GM13977 (cell line): ENCODE results near the gene TDG.

Source experiments
- DNase-seq: peaks from one replicate; pipeline ENCODE4 v3.0.0; 2012; ENCODE audit warnings: low spot score
- CTCF ChIP-seq: IDR thresholded peaks from 2 replicates; pipeline ENCODE4 v1.5.1; 2012; ENCODE audit warnings: mild to moderate bottlenecking, control low read depth; ENCODE audit not compliant: insufficient read depth; ENCODE audit errors: extremely low read depth, missing control alignments
- in situ Hi-C: fragments of 300-500 bp; cut with MboI; formaldehyde crosslinking; loops from one replicate; pipeline ENCODE4 v1.12.0; 2022; ENCODE audit warnings: low sequenced_read_pairs, low pct_unique_long_range_greater_than_20kb, mixed read lengths, inconsistent platforms; ENCODE audit not compliant: unreplicated experiment

Gene TDG

DNA sequence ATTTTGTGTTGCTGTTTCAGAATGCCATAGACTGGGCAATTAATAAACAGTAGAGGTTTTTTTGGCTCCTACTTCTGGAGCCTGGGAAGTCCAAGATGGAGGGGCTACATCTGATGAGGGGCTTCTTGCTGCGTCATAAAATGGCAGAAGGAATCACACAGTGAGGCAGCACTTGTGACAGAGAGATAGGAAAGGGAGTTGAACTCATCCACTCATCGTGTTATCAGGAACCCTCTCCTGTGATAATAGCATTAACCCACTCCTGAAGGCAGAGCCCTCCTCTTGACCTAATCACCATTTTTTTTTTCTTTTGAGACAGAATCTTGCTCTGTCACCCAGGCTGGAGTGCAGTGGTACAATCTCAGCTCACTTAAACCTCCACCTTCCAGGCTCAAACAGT, 9.7 kb downstream of the TDG start:
- no peak for DNase-seq
- TF ChIP-seq CTCF = no peak
- in situ Hi-C loops = no loop called here

GRCh38 chr12:103978384-103978982, 12.8 kb downstream of the TDG start:
- TF ChIP-seq CTCF = no peak

GRCh38 chr12:103986829-103987228, 21.2 kb downstream of the TDG start:
- DNase-seq = no peak
- in situ Hi-C loops = no loop called here
- TF ChIP-seq CTCF = no peak

More at GRCh38 chr12:103978384-103978982, 12.8 kb downstream of the TDG start:
- in situ Hi-C loops = no loop called here
- DNase-seq = no peak

- TF ChIP-seq CTCF = no peak
- in situ Hi-C loops = no loop called here
- DNase-seq = no peak
Measured at GRCh38 chr12:103994235-103994634, 28.6 kb downstream of the TDG start.

DNA sequence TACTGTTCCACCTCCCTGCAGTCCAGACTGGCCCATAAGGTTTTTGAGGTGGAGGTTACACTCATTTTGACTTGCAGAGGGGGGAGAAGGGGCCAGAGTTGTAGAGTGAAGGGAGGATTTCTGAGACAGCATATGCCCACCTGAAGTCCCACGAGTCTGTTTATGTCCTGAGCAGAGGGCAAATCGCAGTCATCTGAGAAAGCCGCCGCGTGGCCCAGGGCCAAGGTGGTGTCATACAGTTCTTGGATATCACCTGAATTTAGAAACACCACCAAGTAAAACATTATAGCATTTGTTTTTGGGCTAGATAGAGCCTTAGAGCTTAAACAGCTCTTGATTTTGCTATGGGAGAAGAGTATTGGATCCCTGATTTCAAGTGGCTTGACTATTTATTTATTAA, 30.9 kb downstream of the TDG start:
- no peak for TF ChIP-seq CTCF
- in situ Hi-C loops = no loop called here
- no peak for DNase-seq

- in situ Hi-C loops = no loop called here
- DNase-seq = no peak
- no peak for TF ChIP-seq CTCF
Measured at GRCh38 chr12:103997286-103997900, 31.7 kb downstream of the TDG start.
